ES-I3 (cell line): ENCODE data around the gene MYO15B.

Experiments used
- H3K36me3 ChIP-seq: 2 replicates; pipeline ENCODE4 v1.6.1; 2013; ENCODE audit warnings: mild to moderate bottlenecking, low read length, control low read depth, moderate library complexity; ENCODE audit not compliant: insufficient read depth
- H3K4me1 ChIP-seq: 2 replicates; pipeline ENCODE4 v1.6.1; 2013; ENCODE audit warnings: mild to moderate bottlenecking, control low read depth, low read length; ENCODE audit not compliant: insufficient read depth
- H3K9ac ChIP-seq: 2 replicates; pipeline ENCODE4 v1.6.1; 2013; ENCODE audit warnings: low read depth, mild to moderate bottlenecking, low read length, moderate library complexity
- H3K9me3 ChIP-seq: 2 replicates; pipeline ENCODE4 v1.6.1; 2013; ENCODE audit warnings: mild to moderate bottlenecking, low read length, moderate library complexity; ENCODE audit not compliant: control insufficient read depth, insufficient read depth

MYO15B gene

GRCh38 chr17:75552425-75553294 lies 34.9 kb upstream of the MYO15B start:
- no peak overlapping the region for H3K9ac ChIP-seq
- H3K9me3 ChIP-seq: no peaks in the 10 kb centered on the region
- H3K4me1 ChIP-seq: peaks cover 31% of the 10 kb centered on the region; the same call in 1 of the 2 replicates
- H3K36me3 ChIP-seq: no peaks in the 10 kb centered on the region

GRCh38 chr17:75553295-75554110 lies 34.1 kb upstream of the MYO15B start:
- Histone ChIP-seq H3K9ac (no peak overlapping the region), H3K4me1 (peaks cover 31% of the 10 kb centered on the region; the same call in 1 of the 2 replicates), H3K36me3 (no peaks in the 10 kb centered on the region), H3K9me3 (no peaks in the 10 kb centered on the region)

- Histone ChIP-seq H3K4me1 (peaks cover 24% of the 10 kb centered on the region; the same call in 1 of the 2 replicates), H3K9ac (no peak overlapping the region), H3K36me3 (no peaks in the 10 kb centered on the region), H3K9me3 (no peaks in the 10 kb centered on the region)
These were observed 31.9 kb upstream of the MYO15B start for GRCh38 chr17:75555679-75556153.

- no peaks in the 10 kb centered on the region for H3K9me3 ChIP-seq
- H3K36me3 ChIP-seq: no peaks in the 10 kb centered on the region
- peaks cover 19% of the 10 kb centered on the region; the same call in 1 of the 2 replicates for H3K4me1 ChIP-seq
- no peak overlapping the region for H3K9ac ChIP-seq
These were observed 30.3 kb upstream of the MYO15B start for GRCh38 chr17:75557075-75557851.

- Histone ChIP-seq H3K9ac (no peak overlapping the region), H3K36me3 (no peaks in the 10 kb centered on the region), H3K4me1 (peaks cover 12% of the 10 kb centered on the region; the same call in 1 of the 2 replicates), H3K9me3 (no peaks in the 10 kb centered on the region)
These were observed 29.5 kb upstream of the MYO15B start for GRCh38 chr17:75557852-75558665.

- H3K36me3 ChIP-seq: peaks cover 3% of the 10 kb centered on the region; the same call in 1 of the 2 replicates
- no peak overlapping the region for H3K9ac ChIP-seq
- no peaks in the 10 kb centered on the region for H3K9me3 ChIP-seq
- peaks cover 8% of the 10 kb centered on the region; the same call in 1 of the 2 replicates for H3K4me1 ChIP-seq
These were observed 28.7 kb upstream of the MYO15B start for GRCh38 chr17:75558666-75559530.

- Histone ChIP-seq H3K9me3 (no peaks in the 10 kb centered on the region), H3K4me1 (peaks cover 12% of the 10 kb centered on the region; the same call in 1 of the 2 replicates), H3K36me3 (peaks cover 3% of the 10 kb centered on the region; the same call in 1 of the 2 replicates), H3K9ac (no peak overlapping the region)
These were observed 27.6 kb upstream of the MYO15B start for GRCh38 chr17:75559958-75560533.

- Histone ChIP-seq H3K36me3 (peaks cover 3% of the 10 kb centered on the region; the same call in 1 of the 2 replicates), H3K4me1 (peaks cover 9% of the 10 kb centered on the region; the same call in 1 of the 2 replicates), H3K9me3 (no peaks in the 10 kb centered on the region), H3K9ac (no peak overlapping the region)
These were observed 25.5 kb upstream of the MYO15B start for GRCh38 chr17:75561927-75562603.

- Histone ChIP-seq H3K36me3 (peaks cover 3% of the 10 kb centered on the region; the same call in 1 of the 2 replicates), H3K9ac (no peak overlapping the region), H3K9me3 (no peaks in the 10 kb centered on the region), H3K4me1 (peaks cover 4% of the 10 kb centered on the region; the same call in 1 of the 2 replicates)
These were observed 24.4 kb upstream of the MYO15B start for GRCh38 chr17:75563063-75563758.

- peaks cover 4% of the 10 kb centered on the region; the same call in 1 of the 2 replicates for H3K4me1 ChIP-seq
- H3K9me3 ChIP-seq: no peaks in the 10 kb centered on the region
- peaks cover 3% of the 10 kb centered on the region; the same call in 1 of the 2 replicates for H3K36me3 ChIP-seq
- no peak overlapping the region for H3K9ac ChIP-seq
These were observed 23.4 kb upstream of the MYO15B start for GRCh38 chr17:75564195-75564594.

GRCh38 chr17:75565066-75565465 lies 22.5 kb upstream of the MYO15B start:
- Histone ChIP-seq H3K9ac (no peak overlapping the region), H3K9me3 (no peaks in the 10 kb centered on the region), H3K36me3 (peaks cover 3% of the 10 kb centered on the region; the same call in 1 of the 2 replicates), H3K4me1 (peaks cover 4% of the 10 kb centered on the region; the same call in 1 of the 2 replicates)
